ENCODE measurements around the gene ZNF687. TPM values are rescaled to one million over a fixed set of nuclear protein-coding genes. Genes with fewer than 3 reads are reported as not detected.
A peak's percentile ranks its signal among the peaks of the same experiment; 100 is the strongest.

The ZNF687 gene
- total RNA-seq, 2 donors from 2014 or later = 30.1 to 46.4 TPM

DNA sequence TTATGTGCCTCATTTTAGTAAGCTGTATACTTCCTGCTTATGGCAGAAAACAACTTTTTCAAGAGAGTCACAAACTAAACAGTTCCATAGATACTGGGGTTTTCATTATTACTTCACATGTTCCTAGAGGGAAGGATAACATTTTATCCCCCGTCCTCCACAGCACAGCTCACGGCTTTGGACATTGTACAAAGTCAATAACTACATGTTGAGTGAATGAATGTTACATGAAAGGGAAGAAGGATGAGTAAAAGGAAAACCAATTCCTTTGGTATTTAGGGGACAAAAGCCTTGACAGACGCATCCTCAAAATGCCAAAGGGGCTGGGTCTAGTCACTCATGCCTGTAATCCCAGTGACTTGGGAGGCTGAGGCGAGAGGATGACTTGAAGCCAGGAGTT is 30.3 kb downstream of the ZNF687 start:
- WGBS = 83% methylated on average over 4 of the region's 4 CpGs
- Histone ChIP-seq H3K4me1 (replicated peaks) (peaks cover 4% of the 10 kb centered on the region), H3K36me3 (peaks cover 2 to 4% of the 10 kb centered on the region in 2 donors), H3K27ac (peak overlapping the region in 1 of 2 donors; percentile 29), H3K9me3 (no peaks in the 10 kb centered on the region), H3K27me3 (replicated peaks; ENCODE audit: insufficient read depth) (no peaks in the 10 kb centered on the region), H3K4me3 (no peak overlapping the region)
- intact Hi-C loops (cut with DNase I) = no loop called here
- TF ChIP-seq POLR2AphosphoS5 (IDR thresholded peaks at IDR 0.05) (no peak), POLR2A (IDR thresholded peaks at IDR 0.05) (no peak)
- TF ChIP-seq, protein P1, sequence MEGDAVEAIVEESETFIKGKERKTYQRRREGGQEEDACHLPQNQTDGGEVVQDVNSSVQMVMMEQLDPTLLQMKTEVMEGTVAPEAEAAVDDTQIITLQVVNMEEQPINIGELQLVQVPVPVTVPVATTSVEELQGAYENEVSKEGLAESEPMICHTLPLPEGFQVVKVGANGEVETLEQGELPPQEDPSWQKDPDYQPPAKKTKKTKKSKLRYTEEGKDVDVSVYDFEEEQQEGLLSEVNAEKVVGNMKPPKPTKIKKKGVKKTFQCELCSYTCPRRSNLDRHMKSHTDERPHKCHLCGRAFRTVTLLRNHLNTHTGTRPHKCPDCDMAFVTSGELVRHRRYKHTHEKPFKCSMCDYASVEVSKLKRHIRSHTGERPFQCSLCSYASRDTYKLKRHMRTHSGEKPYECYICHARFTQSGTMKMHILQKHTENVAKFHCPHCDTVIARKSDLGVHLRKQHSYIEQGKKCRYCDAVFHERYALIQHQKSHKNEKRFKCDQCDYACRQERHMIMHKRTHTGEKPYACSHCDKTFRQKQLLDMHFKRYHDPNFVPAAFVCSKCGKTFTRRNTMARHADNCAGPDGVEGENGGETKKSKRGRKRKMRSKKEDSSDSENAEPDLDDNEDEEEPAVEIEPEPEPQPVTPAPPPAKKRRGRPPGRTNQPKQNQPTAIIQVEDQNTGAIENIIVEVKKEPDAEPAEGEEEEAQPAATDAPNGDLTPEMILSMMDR (IDR thresholded peaks at IDR 0.05) = no peak
- no peak for DNase-seq (ENCODE audit: low spot score)

DNA sequence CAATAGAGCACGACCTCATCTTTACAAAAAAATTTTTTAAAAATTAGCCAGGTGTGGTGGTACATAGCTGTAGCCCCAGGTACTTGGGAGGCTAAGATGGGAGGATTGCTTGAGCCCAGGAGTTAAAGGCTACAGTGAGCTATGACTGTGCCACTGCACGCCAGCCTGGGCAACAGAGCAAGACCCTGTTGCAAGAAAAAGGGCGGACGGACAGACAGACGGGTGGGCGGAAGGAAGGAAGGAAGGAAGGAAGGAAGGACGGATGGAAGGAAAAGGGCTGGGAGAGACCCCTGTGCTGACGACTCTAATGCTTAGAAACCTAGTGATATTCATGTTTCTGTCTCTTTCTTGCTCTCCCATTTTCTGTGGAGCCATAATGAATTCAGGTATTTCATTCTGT is 30.7 kb downstream of the ZNF687 start:
- Histone ChIP-seq H3K27ac (no peak overlapping the region), H3K4me1 (replicated peaks) (peaks cover 4% of the 10 kb centered on the region), H3K36me3 (peaks cover 0 to under 1% of the 10 kb centered on the region in 2 donors), H3K27me3 (replicated peaks; ENCODE audit: insufficient read depth) (no peaks in the 10 kb centered on the region), H3K4me3 (no peak overlapping the region), H3K9me3 (no peaks in the 10 kb centered on the region)
- no peak for DNase-seq (ENCODE audit: low spot score)
- TF ChIP-seq, protein P1 (IDR thresholded peaks at IDR 0.05) = no peak
- no peak for TF ChIP-seq POLR2AphosphoS5 (IDR thresholded peaks at IDR 0.05)
- TF ChIP-seq POLR2A (IDR thresholded peaks at IDR 0.05) = no peak
- intact Hi-C loops (cut with DNase I) = no loop called here
- 88% methylated on average over 8 of the region's 8 CpGs for WGBS

DNA sequence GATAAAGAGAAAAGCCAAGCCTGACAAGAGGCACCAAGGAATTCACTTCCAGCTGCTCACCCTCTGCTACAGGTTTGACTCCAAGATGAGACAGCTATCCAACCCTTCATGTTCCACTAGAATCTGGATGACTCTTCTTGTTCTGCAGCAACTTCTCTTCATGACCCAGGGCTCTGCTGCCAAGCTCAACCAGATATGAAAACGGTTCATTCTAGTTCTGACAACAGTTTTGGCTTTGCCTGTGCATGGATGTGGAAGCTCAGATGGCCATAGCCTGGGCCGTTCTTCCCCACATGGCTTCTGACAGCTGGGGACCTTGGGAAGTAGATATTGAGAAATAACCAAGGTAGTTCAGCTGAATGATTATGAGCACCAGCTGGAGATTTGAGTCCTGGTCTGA is 31.4 kb downstream of the ZNF687 start:
- TF ChIP-seq POLR2AphosphoS5 (IDR thresholded peaks at IDR 0.05) (no peak), POLR2A (IDR thresholded peaks at IDR 0.05) (no peak)
- TF ChIP-seq, protein P1 (IDR thresholded peaks at IDR 0.05) = no peak
- no peaks in the 10 kb centered on the region for H3K36me3 ChIP-seq
- H3K4me3 ChIP-seq = no peak overlapping the region
- H3K4me1 ChIP-seq (replicated peaks) = peaks cover 4% of the 10 kb centered on the region
- DNase-seq (ENCODE audit: low spot score) = no peak
- no peak overlapping the region for H3K27ac ChIP-seq
- H3K9me3 ChIP-seq = no peaks in the 10 kb centered on the region
- 63% methylated on average over 2 of the region's 2 CpGs for WGBS
- H3K27me3 ChIP-seq (replicated peaks; ENCODE audit: insufficient read depth) = no peaks in the 10 kb centered on the region
- intact Hi-C loops (cut with DNase I) = no loop called here

DNA sequence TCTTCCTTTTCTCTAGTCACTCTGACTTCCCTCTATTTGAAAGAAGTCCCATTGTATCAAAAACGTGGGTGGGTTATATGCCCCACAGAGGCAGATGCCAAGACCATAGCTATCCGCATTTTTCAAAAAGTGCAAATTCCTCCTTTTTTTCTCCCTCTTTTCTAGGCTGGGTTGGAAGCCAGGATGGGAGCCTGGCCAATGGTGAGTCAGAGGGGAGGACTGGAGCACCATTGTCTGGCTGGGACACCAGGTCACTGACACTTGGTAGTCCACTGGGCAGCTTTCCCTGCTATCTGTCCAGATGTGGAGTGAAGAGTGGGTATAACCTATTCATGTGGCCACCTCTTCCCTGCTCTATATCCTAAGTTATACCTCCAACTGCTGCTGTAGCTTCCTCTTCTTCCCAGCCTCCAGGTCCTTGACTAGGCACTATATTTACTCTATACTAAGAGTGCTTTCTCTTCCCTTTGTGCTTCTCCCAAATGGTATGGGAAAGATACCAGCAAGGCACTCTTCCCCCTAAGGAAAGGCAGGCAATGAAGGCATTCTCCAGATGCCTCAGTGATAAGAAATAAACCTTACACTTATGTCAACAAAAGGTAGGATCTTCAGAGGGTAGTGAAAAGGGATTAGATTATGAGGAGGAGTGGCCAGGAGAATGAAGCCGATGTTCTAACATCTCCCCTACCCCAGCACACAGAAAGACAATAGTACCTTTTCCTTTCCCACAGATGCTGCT is 32.2 kb downstream of the ZNF687 start:
- intact Hi-C loops (cut with DNase I) = no loop called here
- Histone ChIP-seq H3K4me3 (no peak overlapping the region), H3K36me3 (no peaks in the 10 kb centered on the region), H3K9me3 (no peaks in the 10 kb centered on the region), H3K4me1 (replicated peaks) (peaks cover 4% of the 10 kb centered on the region), H3K27me3 (replicated peaks; ENCODE audit: insufficient read depth) (no peaks in the 10 kb centered on the region), H3K27ac (no peak overlapping the region)
- TF ChIP-seq POLR2A (IDR thresholded peaks at IDR 0.05) = no peak
- TF ChIP-seq, protein P1 (IDR thresholded peaks at IDR 0.05) = no peak
- TF ChIP-seq POLR2AphosphoS5 (IDR thresholded peaks at IDR 0.05) = no peak
- no peak for DNase-seq (ENCODE audit: low spot score)
- 40% methylated on average over 3 of the region's 3 CpGs for WGBS

All from prostate gland (tissue), 2 donors.